Caco-2 (cell line): ENCODE data around the gene WBP1L. TPM values are rescaled to one million over a fixed set of nuclear protein-coding genes. Genes with fewer than 3 reads are reported as not detected.

Experiments used
- BruUV-seq: library from RNA; stranded (reverse); fragments of 400-500 nt; replicated peaks from 2 replicates; lab custom pipeline; 2021; lab: Mats Ljungman, UMichigan
- CTCF ChIA-PET: fragments of 300-600 bp; sonication (Branson Sonifier 250); formaldehyde crosslinking; loops from one replicate; lab custom pipeline; 2022; ENCODE audit warnings: antibody characterized with exemption; lab: Charles Lee
- POLR2A ChIA-PET: fragments of 300-600 bp; sonication (Branson Sonifier 250); formaldehyde crosslinking; loops from one replicate; lab custom pipeline; 2022; ENCODE audit warnings: antibody characterized with exemption; lab: Charles Lee
- DNase-seq, 2 experiments: peaks; one replicate each; pipeline versions ENCODE4 v3.0.0 to v3.0.0-alpha.2; 2020 to 2022
- H3K27me3 ChIP-seq: replicated peaks from 2 replicates; pipeline ENCODE4 v1.6.0; 2011; ENCODE audit warnings: low read length; ENCODE audit not compliant: control insufficient read depth, insufficient read depth
- H3K36me3 ChIP-seq: 2 replicates; pipeline ENCODE4 v1.5.1; 2011; ENCODE audit warnings: low read length; ENCODE audit not compliant: control insufficient read depth, insufficient read depth
- H3K4me1 ChIP-seq: fragments of 250-450 bp; sonication (Bioruptor Pico); 2 replicates; pipeline ENCODE4 v1.5.1; 2020; ENCODE audit warnings: mild to moderate bottlenecking
- H3K4me3 ChIP-seq: 2 replicates; pipeline ENCODE4 v1.5.1; 2011; ENCODE audit warnings: low read depth, mild to moderate bottlenecking, control low read depth, low read length
- H3K9me3 ChIP-seq: fragments of 250-450 bp; sonication (Bioruptor Pico); 2 replicates; pipeline ENCODE4 v1.5.1; 2020; ENCODE audit warnings: mild to moderate bottlenecking, moderate library complexity
- H3K27ac Mint-ChIP-seq: one replicate; pipeline ENCODE4 v1.8.0; 2022; ENCODE audit warnings: mixed read lengths; ENCODE audit not compliant: unreplicated experiment
- H3K27me3 Mint-ChIP-seq: one replicate; pipeline ENCODE4 v1.8.0; 2022; ENCODE audit warnings: mixed read lengths; ENCODE audit not compliant: insufficient read depth, unreplicated experiment
- H3K36me3 Mint-ChIP-seq: one replicate; pipeline ENCODE4 v1.8.0; 2022; ENCODE audit warnings: mild to moderate bottlenecking, mixed read lengths; ENCODE audit not compliant: insufficient read depth, unreplicated experiment
- H3K4me1 Mint-ChIP-seq: one replicate; pipeline ENCODE4 v1.8.0; 2022; ENCODE audit warnings: low read depth, mixed read lengths; ENCODE audit not compliant: unreplicated experiment
- H3K4me3 Mint-ChIP-seq: one replicate; pipeline ENCODE4 v1.8.0; 2022; ENCODE audit warnings: mild to moderate bottlenecking, moderate library complexity, mixed read lengths; ENCODE audit not compliant: unreplicated experiment
- H3K9me3 Mint-ChIP-seq: one replicate; pipeline ENCODE4 v1.8.0; 2022; ENCODE audit warnings: mixed read lengths; ENCODE audit not compliant: unreplicated experiment
- intact Hi-C: fragments of 100-400 bp; cut with micrococcal nuclease; formaldehyde crosslinking; loops from one replicate; pipeline ENCODE4 v1.10.0; 2022; ENCODE audit not compliant: unreplicated experiment
- total RNA-seq: library from RNA; stranded (reverse); gene quantifications from 2 replicates; pipeline ENCODE4 v1.2.3, GENCODE V29; 2022
- TF ChIP-seq, protein P1 (sequence below), 2 experiments: fragments of 200-600 bp in 1 of 2; IDR thresholded peaks; 1 replicate in 1 of 2; 2 replicates in 1 of 2; pipeline versions ENCODE4 v1.5.1 to v1.8.0; 2011 to 2022; ENCODE audit warnings: antibody characterized with exemption in 1 of 2, control low read depth in 1 of 2, inconsistent platforms in 1 of 2, low read depth in 1 of 2, low read length in 1 of 2, mild to moderate bottlenecking in 1 of 2, moderate library complexity in 1 of 2; ENCODE audit not compliant: insufficient read depth in 1 of 2, severe bottlenecking in 1 of 2, unreplicated experiment in 1 of 2

Gene WBP1L
- total RNA-seq, 1 experiment from 2014 or later = 28.2 TPM

DNA sequence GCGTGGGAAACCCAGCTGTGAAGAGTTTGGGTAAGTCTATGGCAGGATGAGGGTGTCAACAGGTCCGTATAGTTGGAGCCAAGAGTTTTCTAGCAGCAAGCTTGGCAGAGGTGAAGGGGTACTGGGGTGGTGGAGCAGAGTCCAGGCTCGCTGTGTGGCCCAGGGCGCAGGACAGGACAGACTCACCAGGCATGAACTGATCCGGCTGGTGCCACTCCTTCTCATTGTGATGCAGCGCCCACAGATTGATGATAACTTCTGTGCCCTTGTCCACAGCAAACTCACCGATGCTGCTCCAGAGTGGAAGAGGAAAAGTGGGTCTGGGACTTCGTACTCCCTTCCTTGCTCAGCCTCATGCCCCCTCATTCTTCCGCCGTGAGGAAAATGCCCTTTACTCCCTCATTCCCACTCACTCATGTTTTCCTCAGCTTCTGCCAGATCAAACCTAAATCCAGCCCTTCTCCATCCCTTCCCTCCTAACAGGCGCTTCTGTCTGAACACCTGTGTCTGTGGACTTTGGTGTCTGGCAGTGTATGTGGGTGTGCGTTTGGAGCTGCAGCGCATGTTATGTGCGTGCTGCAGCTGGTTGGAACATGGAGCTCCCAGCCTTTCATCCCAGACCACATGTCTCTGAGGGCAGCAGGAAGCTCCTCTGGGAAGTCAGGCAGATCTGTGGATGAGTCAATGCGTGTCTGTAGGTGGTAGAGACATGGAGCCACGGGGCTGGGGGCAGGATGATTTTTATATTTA lies 87.7 kb downstream of the WBP1L start:
- H3K36me3 Mint-ChIP-seq = no peaks in the 10 kb centered on the region
- TF ChIP-seq, protein P1, sequence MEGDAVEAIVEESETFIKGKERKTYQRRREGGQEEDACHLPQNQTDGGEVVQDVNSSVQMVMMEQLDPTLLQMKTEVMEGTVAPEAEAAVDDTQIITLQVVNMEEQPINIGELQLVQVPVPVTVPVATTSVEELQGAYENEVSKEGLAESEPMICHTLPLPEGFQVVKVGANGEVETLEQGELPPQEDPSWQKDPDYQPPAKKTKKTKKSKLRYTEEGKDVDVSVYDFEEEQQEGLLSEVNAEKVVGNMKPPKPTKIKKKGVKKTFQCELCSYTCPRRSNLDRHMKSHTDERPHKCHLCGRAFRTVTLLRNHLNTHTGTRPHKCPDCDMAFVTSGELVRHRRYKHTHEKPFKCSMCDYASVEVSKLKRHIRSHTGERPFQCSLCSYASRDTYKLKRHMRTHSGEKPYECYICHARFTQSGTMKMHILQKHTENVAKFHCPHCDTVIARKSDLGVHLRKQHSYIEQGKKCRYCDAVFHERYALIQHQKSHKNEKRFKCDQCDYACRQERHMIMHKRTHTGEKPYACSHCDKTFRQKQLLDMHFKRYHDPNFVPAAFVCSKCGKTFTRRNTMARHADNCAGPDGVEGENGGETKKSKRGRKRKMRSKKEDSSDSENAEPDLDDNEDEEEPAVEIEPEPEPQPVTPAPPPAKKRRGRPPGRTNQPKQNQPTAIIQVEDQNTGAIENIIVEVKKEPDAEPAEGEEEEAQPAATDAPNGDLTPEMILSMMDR (IDR thresholded peaks at IDR 0.05; ENCODE audit: insufficient read depth in 1 of 2, low read depth in 1 of 2, low read length in 1 of 2, severe bottlenecking in 1 of 2, unreplicated experiment in 1 of 2) = no peak
- peaks cover 5% of the 10 kb centered on the region; the same call in 1 of the 2 replicates for H3K9me3 ChIP-seq
- no peaks in the 10 kb centered on the region for H3K27me3 ChIP-seq
- intact Hi-C loops = loop anchor here (10.0 kb wide), 1 partner anchor 413 kb away; the partner anchor contains the start of gene RPEL1
- no peaks in the 10 kb centered on the region for H3K9me3 Mint-ChIP-seq
- H3K4me3 Mint-ChIP-seq = no peak overlapping the region
- BruUV-seq = no TSS peak
- DNase-seq = no peak
- CTCF ChIA-PET = interaction anchor here (0.5 kb wide), 1 partner anchor 29 kb away, joined by 3 read pairs; no protein-coding TSS in a partner anchor
- no peak overlapping the region for H3K27ac Mint-ChIP-seq
- peaks cover 10% of the 10 kb centered on the region for H3K4me1 Mint-ChIP-seq
- H3K36me3 ChIP-seq = no peaks in the 10 kb centered on the region
- no peaks in the 10 kb centered on the region for H3K27me3 Mint-ChIP-seq
- POLR2A ChIA-PET = interaction anchor here (0.6 kb wide), 1 partner anchor 60 kb away, joined by 3 read pairs; no protein-coding TSS in a partner anchor
- peaks cover 8% of the 10 kb centered on the region; the same call in 1 of the 2 replicates for H3K4me1 ChIP-seq
- H3K4me3 ChIP-seq = no peak overlapping the region

DNA sequence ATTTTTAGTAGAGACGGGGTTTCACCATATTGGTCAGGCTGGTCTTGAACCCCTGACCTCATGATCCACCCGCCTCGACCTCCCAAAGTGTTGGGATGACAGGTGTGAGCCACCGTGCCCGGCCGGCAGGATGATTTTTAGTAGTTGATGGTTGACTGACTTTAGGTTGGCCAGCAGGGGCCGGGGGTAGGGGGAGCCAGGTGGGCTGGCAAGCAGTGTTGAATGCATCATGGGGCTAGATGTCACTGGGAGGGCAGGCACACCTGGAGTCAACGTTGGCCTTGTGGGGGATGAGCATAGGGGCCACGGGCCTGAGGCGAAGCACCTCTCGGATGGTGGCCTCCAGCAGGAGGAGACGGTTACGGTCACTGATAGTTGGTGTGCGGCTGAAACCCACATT lies 88.5 kb downstream of the WBP1L start:
- TF ChIP-seq, protein P1 (IDR thresholded peaks at IDR 0.05; ENCODE audit: insufficient read depth in 1 of 2, low read depth in 1 of 2, low read length in 1 of 2, severe bottlenecking in 1 of 2, unreplicated experiment in 1 of 2) = no peak
- intact Hi-C loops = loop anchor here (10.0 kb wide), 1 partner anchor 413 kb away; the partner anchor contains the start of gene RPEL1
- DNase-seq = no peak
- Histone ChIP-seq H3K27me3 (no peaks in the 10 kb centered on the region), H3K4me3 (no peak overlapping the region), H3K4me1 (peaks cover 8% of the 10 kb centered on the region; the same call in 1 of the 2 replicates), H3K9me3 (peaks cover 13% of the 10 kb centered on the region), H3K36me3 (no peaks in the 10 kb centered on the region)
- Mint-ChIP-seq H3K4me3 (no peak overlapping the region), H3K27ac (no peak overlapping the region), H3K9me3 (peaks cover under 1% of the 10 kb centered on the region), H3K36me3 (no peaks in the 10 kb centered on the region), H3K4me1 (peaks cover 10% of the 10 kb centered on the region), H3K27me3 (no peaks in the 10 kb centered on the region)
- ChIA-PET POLR2A (no interaction called here), CTCF (interaction anchor here (1.4 kb wide), 1 partner anchor 85 kb away, joined by 4 read pairs; the partner anchor contains the start of gene CNNM2)
- no TSS peak for BruUV-seq

DNA sequence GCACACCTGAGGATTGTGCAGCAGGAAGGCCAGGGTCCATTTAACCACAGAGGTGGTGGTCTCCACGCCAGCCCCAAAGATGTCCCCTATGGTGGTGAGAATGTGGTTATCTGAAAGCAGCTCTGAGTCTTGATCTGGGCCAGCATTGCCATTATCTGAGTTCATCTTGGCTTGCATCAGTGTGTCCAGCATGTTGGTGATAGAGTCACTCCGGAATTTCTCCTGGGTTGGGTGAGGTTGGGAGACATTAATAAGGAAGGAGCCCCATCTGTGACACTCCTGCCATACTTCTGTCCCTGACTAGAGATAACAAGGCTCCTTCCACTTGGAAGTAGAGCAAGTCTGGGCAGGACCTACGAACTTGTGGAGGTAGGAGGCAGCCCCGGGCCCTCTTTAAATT lies 89.2 kb downstream of the WBP1L start:
- TF ChIP-seq, protein P1 (IDR thresholded peaks at IDR 0.05; ENCODE audit: insufficient read depth in 1 of 2, low read depth in 1 of 2, low read length in 1 of 2, severe bottlenecking in 1 of 2, unreplicated experiment in 1 of 2) = no peak
- H3K9me3 ChIP-seq = peaks cover 20% of the 10 kb centered on the region
- no peaks in the 10 kb centered on the region for H3K27me3 Mint-ChIP-seq
- H3K27ac Mint-ChIP-seq = no peak overlapping the region
- POLR2A ChIA-PET = no interaction called here
- peaks cover under 1% of the 10 kb centered on the region for H3K36me3 Mint-ChIP-seq
- no peak for DNase-seq
- peaks cover 8% of the 10 kb centered on the region for H3K9me3 Mint-ChIP-seq
- H3K4me3 ChIP-seq = no peak overlapping the region
- H3K4me1 Mint-ChIP-seq = peaks cover 13% of the 10 kb centered on the region
- H3K4me1 ChIP-seq = peaks cover 13% of the 10 kb centered on the region; the same call in 1 of the 2 replicates
- H3K4me3 Mint-ChIP-seq = no peak overlapping the region
- intact Hi-C loops = loop anchor here (10.0 kb wide), 1 partner anchor 412 kb away; the partner anchor contains the start of gene RPEL1
- CTCF ChIA-PET = interaction anchor here (1.4 kb wide), 1 partner anchor 85 kb away, joined by 4 read pairs; the partner anchor contains the start of gene CNNM2
- H3K27me3 ChIP-seq = no peaks in the 10 kb centered on the region
- H3K36me3 ChIP-seq = no peaks in the 10 kb centered on the region
- no TSS peak for BruUV-seq
